Natural killer cell (primary cell): Measurements from ENCODE around the gene NT5C1A. TPM values are rescaled to one million over a fixed set of nuclear protein-coding genes. Genes with fewer than 3 reads are reported as not detected.

Experiments
- ATAC-seq, 3 donors: fragments of 150-1000 bp in 2 of 3; fragments of 200-7000 bp in 1 of 3; cut with Tn5 transposase; 1 replicate in 1 of 3; 2 replicates in 2 of 3; pipeline ENCODE4 v1.10.0; 2021; ENCODE audit warnings: mild to moderate bottlenecking in 2 of 3, moderate library complexity in 2 of 3
- DNase-seq, 2 donors: peaks; one replicate each; pipeline versions ENCODE4 v3.0.0 to v3.0.0-alpha.2; 2013 to 2021; ENCODE audit warnings: mixed read lengths in 1 of 2
- H3K27ac ChIP-seq: one replicate; pipeline ENCODE4 v1.5.1; 2013; ENCODE audit warnings: mild to moderate bottlenecking, low read length
- H3K27me3 ChIP-seq: one replicate; pipeline ENCODE4 v1.6.1; 2013; ENCODE audit warnings: low read length; ENCODE audit not compliant: control insufficient read depth, insufficient read depth
- H3K36me3 ChIP-seq: one replicate; pipeline ENCODE4 v1.6.1; 2013; ENCODE audit warnings: low read length; ENCODE audit not compliant: control insufficient read depth, insufficient read depth
- H3K4me1 ChIP-seq: one replicate; pipeline ENCODE4 v1.6.1; 2013; ENCODE audit warnings: low read length; ENCODE audit not compliant: control insufficient read depth, insufficient read depth
- H3K4me3 ChIP-seq: one replicate; pipeline ENCODE4 v1.5.1; 2013; ENCODE audit warnings: low read length
- H3K9me3 ChIP-seq: one replicate; pipeline ENCODE4 v1.6.1; 2013; ENCODE audit warnings: low read length; ENCODE audit not compliant: control insufficient read depth, insufficient read depth
- H3K27ac Mint-ChIP-seq, 2 donors: one replicate each; pipeline ENCODE4 v1.8.0; 2022; ENCODE audit warnings: mild to moderate bottlenecking in 2 of 2, mixed read lengths in 2 of 2, moderate library complexity in 1 of 2
- H3K27me3 Mint-ChIP-seq, 2 donors: one replicate each; pipeline ENCODE4 v1.8.0; 2022; ENCODE audit warnings: low read depth in 2 of 2, mixed read lengths in 2 of 2
- H3K36me3 Mint-ChIP-seq: one replicate; pipeline ENCODE4 v1.8.0; 2022; ENCODE audit warnings: mixed read lengths
- H3K4me1 Mint-ChIP-seq, 2 donors: one replicate each; pipeline ENCODE4 v1.8.0; 2022; ENCODE audit warnings: mixed read lengths in 2 of 2
- H3K4me3 Mint-ChIP-seq: one replicate; pipeline ENCODE4 v1.8.0; 2022; ENCODE audit warnings: mild to moderate bottlenecking, moderate library complexity, mixed read lengths
- H3K9me3 Mint-ChIP-seq, 2 donors: one replicate each; pipeline ENCODE4 v1.8.0; 2022; ENCODE audit warnings: mixed read lengths in 2 of 2
- CTCF ChIP-seq: fragments of 200-600 bp; IDR thresholded peaks from one replicate; pipeline ENCODE4 v1.8.0; 2022; ENCODE audit warnings: antibody characterized with exemption
- WGBS: methylation state at CpG from one replicate; pipeline ENCODE4 v1.1.7; 2013; ENCODE audit warnings: missing lambda C conversion rate; ENCODE audit not compliant: insufficient coverage; 5-methylcytosine and 5-hydroxymethylcytosine counted together
- intact Hi-C: fragments of 100-400 bp; cut with micrococcal nuclease; formaldehyde crosslinking; loops from one replicate; pipeline ENCODE4 v1.14.2; 2022
- total RNA-seq, 4 donors: library from RNA; stranded (reverse); fragments of 120-200 nt in 1 of 4; gene quantifications; one replicate each; pipeline versions ENCODE4 v1.2.3 to v1.2.4, GENCODE V29; 2013 to 2022

NT5C1A gene
- total RNA-seq, 3 donors from 2014 or later (not counting 1 experiment from before 2014, with no cell fraction given) = not detected

GRCh38 chr1:39638965-39639304 lies 33.0 kb downstream of the NT5C1A start:
- TF ChIP-seq CTCF = no peak
- WGBS = 73% methylated on average over 3 of the region's 3 CpGs
- DNase-seq (no peak), ATAC-seq (no peak)
- Mint-ChIP-seq H3K36me3 (no peaks in the 10 kb centered on the region), H3K4me1 (no peaks in the 10 kb centered on the region), H3K27ac (no peak overlapping the region), H3K4me3 (peak overlapping the region; percentile 49), H3K9me3 (no peaks in the 10 kb centered on the region), H3K27me3 (peaks cover 51 to 52% of the 10 kb centered on the region in 2 donors)
- intact Hi-C loops = no loop called here
- Histone ChIP-seq H3K36me3 (no peaks in the 10 kb centered on the region), H3K4me1 (no peaks in the 10 kb centered on the region), H3K27me3 (peaks cover 7% of the 10 kb centered on the region), H3K27ac (no peak overlapping the region), H3K9me3 (no peaks in the 10 kb centered on the region), H3K4me3 (no peak overlapping the region)

GRCh38 chr1:39637361-39637760 lies 34.5 kb downstream of the NT5C1A start:
- no peaks in the 10 kb centered on the region for H3K4me1 ChIP-seq
- H3K27ac Mint-ChIP-seq = no peak overlapping the region
- no peaks in the 10 kb centered on the region for H3K9me3 ChIP-seq
- H3K36me3 Mint-ChIP-seq = no peaks in the 10 kb centered on the region
- peaks cover 47 to 50% of the 10 kb centered on the region in 2 donors for H3K27me3 Mint-ChIP-seq
- H3K4me3 Mint-ChIP-seq = no peak overlapping the region
- H3K9me3 Mint-ChIP-seq = no peaks in the 10 kb centered on the region
- ATAC-seq (no peak), DNase-seq (no peak)
- no peak overlapping the region for H3K4me3 ChIP-seq
- peaks cover 7% of the 10 kb centered on the region for H3K27me3 ChIP-seq
- H3K36me3 ChIP-seq = no peaks in the 10 kb centered on the region
- no peak for TF ChIP-seq CTCF
- intact Hi-C loops = no loop called here
- 94% methylated on average over 4 of the region's 4 CpGs for WGBS
- H3K4me1 Mint-ChIP-seq = no peaks in the 10 kb centered on the region
- no peak overlapping the region for H3K27ac ChIP-seq

GRCh38 chr1:39635871-39636210 lies 36.1 kb downstream of the NT5C1A start:
- Mint-ChIP-seq H3K27ac (no peak overlapping the region), H3K4me3 (no peak overlapping the region), H3K27me3 (peaks cover 42 to 46% of the 10 kb centered on the region in 2 donors), H3K9me3 (no peaks in the 10 kb centered on the region), H3K4me1 (no peaks in the 10 kb centered on the region), H3K36me3 (no peaks in the 10 kb centered on the region)
- Histone ChIP-seq H3K9me3 (no peaks in the 10 kb centered on the region), H3K4me3 (no peak overlapping the region), H3K4me1 (no peaks in the 10 kb centered on the region), H3K27ac (no peak overlapping the region), H3K36me3 (no peaks in the 10 kb centered on the region), H3K27me3 (peaks cover 7% of the 10 kb centered on the region)
- WGBS = 68% methylated on average over 2 of the region's 2 CpGs
- DNase-seq = no peak
- no peak for TF ChIP-seq CTCF
- intact Hi-C loops = no loop called here
- no peak for ATAC-seq

- Histone ChIP-seq H3K4me3 (no peak overlapping the region), H3K4me1 (no peaks in the 10 kb centered on the region), H3K36me3 (no peaks in the 10 kb centered on the region), H3K27me3 (peaks cover 7% of the 10 kb centered on the region), H3K9me3 (no peaks in the 10 kb centered on the region), H3K27ac (no peak overlapping the region)
- 88% methylated on average over 12 of the region's 12 CpGs for WGBS
- TF ChIP-seq CTCF = no peak
- DNase-seq (no peak), ATAC-seq (no peak)
- H3K27ac Mint-ChIP-seq = no peak overlapping the region
- H3K4me1 Mint-ChIP-seq = no peaks in the 10 kb centered on the region
- no peak overlapping the region for H3K4me3 Mint-ChIP-seq
- no peaks in the 10 kb centered on the region for H3K9me3 Mint-ChIP-seq
- H3K36me3 Mint-ChIP-seq = no peaks in the 10 kb centered on the region
- intact Hi-C loops = no loop called here
- H3K27me3 Mint-ChIP-seq = peaks cover 44% of the 10 kb centered on the region in 2 donors
Measured at GRCh38 chr1:39635205-39635870, 36.6 kb downstream of the NT5C1A start.
